ENCODE data around the gene PNLIPRP1.

The PNLIPRP1 gene

DNA sequence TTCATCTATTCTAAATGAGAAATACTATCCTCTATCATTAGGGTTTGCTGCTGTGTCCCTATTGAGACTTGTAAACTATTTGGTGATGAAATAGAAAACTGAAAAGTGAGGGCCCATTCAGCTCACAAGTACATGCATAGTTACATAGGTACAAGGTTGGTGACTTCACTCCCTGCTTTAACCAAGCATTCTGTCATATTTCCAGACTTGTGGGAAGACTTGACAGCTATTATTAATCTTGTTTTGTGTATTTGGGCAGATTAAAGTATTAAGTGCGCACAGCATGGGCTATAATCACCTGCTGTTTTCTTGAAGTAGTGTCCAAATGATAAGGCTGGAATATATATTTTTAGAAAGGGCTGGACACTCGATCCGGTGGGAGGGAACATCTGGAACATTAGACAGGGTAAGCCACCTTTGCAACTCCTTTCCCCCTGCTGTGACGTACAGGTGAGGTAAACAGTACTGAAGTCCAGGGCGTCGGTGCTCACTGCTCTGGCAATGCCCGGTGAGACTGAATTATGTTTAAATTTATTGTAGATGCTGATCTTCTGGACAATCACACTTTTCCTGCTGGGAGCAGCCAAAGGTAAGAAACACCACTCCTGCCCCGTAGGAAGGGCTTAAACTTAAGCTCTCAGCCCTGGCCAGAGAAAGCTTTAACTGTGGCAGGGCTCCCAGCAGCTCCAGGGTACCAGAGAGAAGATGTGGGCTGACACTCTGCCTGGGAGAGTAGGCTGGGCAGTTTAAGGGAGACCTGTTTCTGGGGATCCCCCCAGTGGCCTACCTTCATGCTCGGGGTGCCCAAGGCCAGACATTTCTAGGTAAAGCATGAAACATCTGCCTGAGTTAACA is at the start of gene PNLIPRP1:
Gene PNLIPRP1 (plus strand): TSS at position 370 of the 855 bp plus-strand sequence. CDS start 171 bp downstream, at position 541.
- DNase-seq = no peak

DNA sequence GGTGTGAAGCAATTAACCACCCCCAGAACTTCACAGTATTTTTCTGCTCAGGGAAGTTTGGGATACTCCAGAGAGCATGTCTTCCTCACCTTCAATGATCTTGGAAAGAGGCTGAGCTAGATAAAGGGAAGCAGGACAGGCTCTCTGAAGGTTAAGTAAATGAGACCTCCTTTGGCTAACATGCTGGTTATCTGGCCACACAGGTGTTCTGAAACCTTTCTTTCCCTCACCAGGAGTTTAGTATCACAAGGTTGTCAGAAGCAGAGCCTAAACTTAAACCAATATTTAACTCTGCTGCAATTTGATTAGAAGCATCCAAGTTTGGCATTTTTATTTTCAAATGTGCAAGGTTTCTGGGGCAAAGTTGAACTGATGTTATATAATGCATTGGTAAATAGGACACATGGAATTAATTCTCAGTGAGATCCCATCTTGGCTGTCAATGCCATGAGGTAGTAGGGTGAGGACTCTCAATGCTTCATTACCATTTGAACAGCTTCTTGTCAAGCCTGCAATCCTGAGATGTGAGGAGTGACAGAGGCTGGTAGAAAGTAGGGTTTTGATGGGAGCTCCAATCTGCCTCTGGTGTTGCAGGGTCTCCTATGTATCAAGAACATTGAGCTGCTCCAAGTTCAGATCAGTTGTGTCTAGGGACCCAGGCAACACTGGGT is 48.6 kb upstream of the PNLIPRP1 start:
- DNase-seq = no peak

GRCh38 chr10:116545122-116545521 is 45.6 kb upstream of the PNLIPRP1 start:
- DNase-seq = no peak

DNA sequence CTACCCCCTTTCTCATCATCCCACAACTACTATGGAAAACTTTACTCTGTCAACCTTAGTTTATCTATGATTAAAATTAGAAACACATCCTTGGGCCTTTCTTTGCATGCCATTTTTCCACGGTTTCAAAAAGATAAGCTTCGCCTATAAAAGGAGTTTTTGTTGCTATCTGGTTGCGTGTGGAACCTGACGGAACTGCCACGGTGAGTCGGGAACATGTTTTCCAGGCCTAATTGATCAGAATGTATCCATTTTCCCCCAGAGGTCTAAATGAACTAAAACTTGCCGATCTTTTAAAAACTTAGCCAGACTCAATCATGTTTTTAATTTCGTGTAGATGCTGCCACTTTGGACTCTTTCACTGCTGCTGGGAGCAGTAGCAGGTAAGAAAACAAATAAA is 45.0 kb upstream of the PNLIPRP1 start, which contains the start of gene PNLIP:
Gene PNLIP (plus strand): TSS at position 176 of the 400 bp plus-strand sequence. CDS start 162 bp downstream, at position 338.
- no peak for DNase-seq

DNA sequence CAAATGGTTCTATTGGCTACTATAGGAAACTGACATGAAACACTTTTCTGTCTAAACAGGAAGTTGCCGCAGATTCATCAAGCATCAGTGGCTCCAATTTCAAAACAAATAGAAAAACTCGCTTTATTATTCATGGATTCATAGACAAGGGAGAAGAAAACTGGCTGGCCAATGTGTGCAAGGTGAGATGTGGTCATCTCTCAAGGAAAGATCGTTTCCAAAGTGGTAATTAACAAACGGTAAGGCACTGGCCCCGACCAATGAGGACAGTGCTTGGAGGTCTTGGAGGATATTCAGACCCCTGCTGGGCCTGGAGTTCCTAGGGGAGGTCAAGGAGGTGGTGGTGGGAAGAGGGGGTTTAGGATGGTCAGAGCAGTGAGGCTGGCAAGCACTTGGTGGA is 42.5 kb upstream of the PNLIPRP1 start:
- DNase-seq = no peak

DNA sequence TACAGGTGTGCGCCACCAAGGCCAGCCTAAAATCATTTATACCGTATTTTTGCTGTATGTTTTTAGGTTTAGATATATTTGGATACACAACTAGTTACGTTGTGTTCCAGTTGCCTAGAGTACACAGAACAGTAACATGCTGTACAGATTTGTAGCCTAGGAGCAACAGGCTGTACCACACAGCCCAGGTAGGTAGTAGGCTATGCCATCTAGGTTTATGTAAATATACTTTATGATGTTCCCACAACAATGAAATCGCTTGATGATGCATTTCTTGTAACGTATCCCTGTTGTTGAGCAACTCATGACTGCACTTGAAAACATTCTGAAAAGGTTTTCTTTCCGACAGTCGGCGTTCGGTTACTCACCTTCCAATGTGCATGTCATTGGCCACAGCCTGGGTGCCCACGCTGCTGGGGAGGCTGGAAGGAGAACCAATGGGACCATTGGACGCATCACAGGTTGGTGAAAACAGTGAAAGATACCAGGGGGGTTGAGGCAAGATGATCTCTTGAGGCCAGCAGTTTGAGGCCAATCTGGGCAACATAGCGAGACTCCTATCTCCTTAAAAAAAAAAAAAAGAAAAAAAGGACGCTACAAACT is 37.3 kb upstream of the PNLIPRP1 start:
- no peak for DNase-seq

GRCh38 chr10:116554628-116555027 is 36.1 kb upstream of the PNLIPRP1 start:
- no peak for DNase-seq

GRCh38 chr10:116555880-116556279 is 34.9 kb upstream of the PNLIPRP1 start:
- DNase-seq = no peak

- DNase-seq = no peak
These were observed 33.4 kb upstream of the PNLIPRP1 start for GRCh38 chr10:116557305-116557880.

DNA sequence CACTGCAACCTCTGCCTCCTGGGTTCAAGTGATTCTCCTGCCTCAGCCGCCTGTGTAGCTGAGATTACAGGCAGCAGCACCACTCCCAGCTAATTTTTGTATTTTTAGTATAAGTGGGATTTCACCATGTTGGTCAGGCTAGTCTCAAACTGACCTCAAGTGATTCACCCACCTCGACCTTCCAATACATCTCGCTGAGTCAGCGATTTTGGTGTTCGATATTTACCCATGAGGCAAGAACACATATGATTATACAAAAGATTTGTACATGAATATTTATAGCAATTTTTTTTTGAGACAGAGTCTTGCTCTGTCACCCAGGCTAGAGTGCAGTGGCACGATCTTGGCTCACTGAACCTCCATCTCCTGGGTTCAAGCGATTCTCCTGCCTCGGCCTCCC is 25.2 kb upstream of the PNLIPRP1 start:
- DNase-seq = no peak

DNA sequence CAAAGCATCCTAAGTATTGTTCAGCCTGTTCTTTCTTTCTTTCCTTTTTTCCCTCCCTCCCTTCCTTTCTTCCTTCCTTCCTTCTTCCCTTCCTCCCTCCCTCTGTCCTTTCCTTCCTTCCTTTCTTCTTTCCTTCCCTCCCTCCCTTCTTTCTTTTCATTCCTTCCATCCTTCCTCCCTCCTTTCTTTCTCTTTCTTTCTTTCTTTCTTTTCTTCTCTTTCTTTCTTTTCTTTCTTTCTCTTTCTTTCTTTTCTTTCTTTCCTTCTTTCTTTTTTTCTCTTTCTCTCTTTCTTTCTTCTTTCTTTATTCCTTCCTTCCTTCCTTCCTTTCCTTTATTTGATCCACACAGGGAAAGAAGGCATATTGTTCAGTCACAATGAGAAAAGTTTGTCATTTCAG is 23.8 kb upstream of the PNLIPRP1 start:
- no peak for DNase-seq

- DNase-seq = no peak
These were observed 23.4 kb upstream of the PNLIPRP1 start for GRCh38 chr10:116567335-116567734.

GRCh38 chr10:116574797-116575196 is 16.0 kb upstream of the PNLIPRP1 start:
- no peak for DNase-seq

DNA sequence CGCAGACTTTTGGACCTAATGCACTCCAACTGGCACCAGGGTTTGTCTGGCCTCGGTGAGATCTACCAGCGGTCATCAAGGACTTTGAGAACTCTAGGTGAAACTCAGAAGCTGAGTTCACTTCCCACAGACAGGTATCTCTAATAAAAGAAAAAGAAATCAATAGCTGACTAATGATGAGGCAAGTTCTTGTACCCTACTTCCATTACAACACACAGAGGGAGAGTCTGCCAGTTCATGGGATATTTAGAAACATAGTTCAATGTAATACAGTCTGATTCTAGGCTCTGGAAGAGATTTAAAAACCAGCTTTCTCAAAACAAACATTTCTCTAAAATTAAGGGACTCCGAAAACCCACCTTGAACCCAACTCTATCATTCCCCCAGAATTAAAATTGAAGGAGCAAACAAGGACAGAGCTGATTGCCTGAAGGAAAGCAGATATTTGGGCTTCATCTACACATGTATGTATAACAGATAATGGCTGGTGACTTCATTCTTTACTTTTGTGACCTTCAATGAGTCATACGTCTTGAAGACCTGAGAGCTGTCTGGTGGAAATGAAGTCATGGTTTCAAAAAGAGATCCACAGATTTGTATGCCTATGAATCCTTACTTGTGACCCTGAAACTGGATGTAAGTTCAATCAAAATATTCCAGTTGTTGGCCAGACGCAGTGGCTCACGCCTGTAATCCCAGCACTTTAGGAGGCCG is 2.7 kb upstream of the PNLIPRP1 start:
- no peak for DNase-seq

DNA sequence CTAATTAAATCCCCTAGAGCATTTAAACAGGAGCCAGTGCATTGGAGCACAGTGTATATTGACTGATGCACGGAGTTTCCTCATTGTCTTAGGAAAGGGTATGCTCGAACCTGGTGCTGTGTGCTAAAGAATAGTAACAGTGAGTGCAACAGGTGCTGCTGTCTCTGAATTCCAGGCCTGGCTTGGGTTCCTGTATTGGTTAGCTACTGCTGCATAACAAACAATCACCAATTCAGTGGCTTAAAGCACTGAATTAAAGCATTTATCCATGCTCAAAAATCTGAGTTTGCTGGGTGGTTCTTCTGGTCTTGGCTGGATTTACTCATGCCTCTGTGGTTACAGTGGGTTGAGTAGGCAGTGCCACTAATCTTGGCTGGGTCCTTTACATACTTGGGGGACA is 1.8 kb upstream of the PNLIPRP1 start:
- no peak for DNase-seq

DNA sequence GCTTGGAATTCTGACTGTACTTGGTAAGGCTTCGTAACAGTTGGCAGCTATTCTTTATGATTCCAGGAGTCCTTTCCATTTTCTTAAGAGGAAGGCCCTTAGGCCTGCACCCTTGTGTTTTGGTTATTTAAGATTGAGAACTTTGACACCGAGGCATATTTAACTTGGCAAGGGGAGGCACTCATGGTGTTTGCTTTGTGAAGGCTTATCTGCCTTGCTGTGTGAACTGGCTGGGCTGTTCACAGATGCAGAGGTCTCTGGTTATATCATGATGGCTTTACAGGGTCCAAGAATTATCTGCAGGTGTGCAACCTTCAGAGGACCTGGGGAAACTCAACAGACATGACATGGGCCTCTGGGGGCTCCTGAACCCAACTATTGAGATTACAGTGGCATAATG is 833 bp upstream of the PNLIPRP1 start:
- DNase-seq = no peak

GRCh38 chr10:116593139-116593740 is 2.5 kb downstream of the PNLIPRP1 start:
- no peak for DNase-seq

DNA sequence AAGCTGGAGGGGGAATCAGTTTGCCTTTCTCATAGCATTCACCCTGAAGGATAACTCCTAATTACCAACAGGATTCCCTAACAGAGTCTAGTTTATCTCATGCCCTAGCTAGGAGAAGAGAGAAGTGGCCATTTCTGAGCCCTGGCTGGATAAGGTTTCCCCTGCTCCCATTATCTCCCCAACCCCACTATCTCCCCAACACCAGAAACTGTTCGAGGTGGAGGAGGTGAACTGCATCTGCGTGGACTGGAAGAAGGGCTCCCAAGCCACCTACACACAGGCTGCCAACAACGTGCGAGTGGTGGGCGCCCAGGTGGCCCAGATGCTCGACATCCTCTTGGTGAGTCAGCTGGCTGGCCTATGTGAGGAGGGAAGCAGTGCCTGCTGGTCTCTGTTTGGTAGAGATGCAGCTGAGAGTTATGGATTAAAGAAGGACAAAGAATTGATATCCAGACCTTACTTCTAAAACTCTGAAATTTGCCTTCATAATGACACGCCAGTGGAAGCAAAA is 3.8 kb downstream of the PNLIPRP1 start:
- no peak for DNase-seq

- no peak for DNase-seq
These were observed 5.3 kb downstream of the PNLIPRP1 start for GRCh38 chr10:116596062-116596461.

- no peak for DNase-seq
These were observed 6.8 kb downstream of the PNLIPRP1 start for GRCh38 chr10:116597543-116597942.

- no peak for DNase-seq
These were observed 7.6 kb downstream of the PNLIPRP1 start for GRCh38 chr10:116598329-116598728.

GRCh38 chr10:116599991-116600390 is 9.2 kb downstream of the PNLIPRP1 start:
- no peak for DNase-seq
